Body of pancreas (tissue), 4 donors: Measurements from ENCODE around the gene TPD52L2.

Experiments used
- POLR2A ChIP-seq, 3 donors: fragments of 450-650 bp; IDR thresholded peaks; one replicate each; pipeline ENCODE4 v1.6.1; 2016; ENCODE audit warnings: antibody characterized with exemption in 3 of 3, mild to moderate bottlenecking in 2 of 3
- TF ChIP-seq, protein P1 (sequence below), 7 experiments: fragments of 450-650 bp in 4 of 7; fragments of 200-600 bp in 3 of 7; sonication (generic) in 3 of 7; IDR thresholded peaks; one replicate each; pipeline ENCODE4 v1.5.1; 2016 to 2019; ENCODE audit warnings: antibody characterized with exemption in 7 of 7

DNA sequence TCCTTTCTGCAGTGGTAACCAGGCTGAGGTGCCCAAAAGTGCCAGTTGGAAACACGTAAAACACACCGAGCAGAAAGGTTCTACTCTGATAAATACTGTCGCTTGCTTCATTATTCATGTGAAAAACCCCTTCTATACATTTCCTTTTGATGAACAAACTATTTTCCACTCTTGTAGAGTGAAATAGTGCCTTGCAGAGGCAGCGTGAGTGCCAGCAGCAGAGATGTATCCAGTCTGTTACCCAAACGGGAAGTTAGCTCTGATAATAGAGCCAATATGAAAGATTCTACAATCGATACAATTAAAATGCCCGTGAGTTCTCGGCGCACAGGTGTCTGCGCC lies 35.5 kb upstream of the TPD52L2 start:
- TF ChIP-seq, protein P1, sequence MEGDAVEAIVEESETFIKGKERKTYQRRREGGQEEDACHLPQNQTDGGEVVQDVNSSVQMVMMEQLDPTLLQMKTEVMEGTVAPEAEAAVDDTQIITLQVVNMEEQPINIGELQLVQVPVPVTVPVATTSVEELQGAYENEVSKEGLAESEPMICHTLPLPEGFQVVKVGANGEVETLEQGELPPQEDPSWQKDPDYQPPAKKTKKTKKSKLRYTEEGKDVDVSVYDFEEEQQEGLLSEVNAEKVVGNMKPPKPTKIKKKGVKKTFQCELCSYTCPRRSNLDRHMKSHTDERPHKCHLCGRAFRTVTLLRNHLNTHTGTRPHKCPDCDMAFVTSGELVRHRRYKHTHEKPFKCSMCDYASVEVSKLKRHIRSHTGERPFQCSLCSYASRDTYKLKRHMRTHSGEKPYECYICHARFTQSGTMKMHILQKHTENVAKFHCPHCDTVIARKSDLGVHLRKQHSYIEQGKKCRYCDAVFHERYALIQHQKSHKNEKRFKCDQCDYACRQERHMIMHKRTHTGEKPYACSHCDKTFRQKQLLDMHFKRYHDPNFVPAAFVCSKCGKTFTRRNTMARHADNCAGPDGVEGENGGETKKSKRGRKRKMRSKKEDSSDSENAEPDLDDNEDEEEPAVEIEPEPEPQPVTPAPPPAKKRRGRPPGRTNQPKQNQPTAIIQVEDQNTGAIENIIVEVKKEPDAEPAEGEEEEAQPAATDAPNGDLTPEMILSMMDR (IDR thresholded peaks at IDR 0.05) = no peak
- TF ChIP-seq POLR2A (IDR thresholded peaks at IDR 0.05) = no peak
